Measurements from ENCODE around the gene AUTS2.
A peak's percentile ranks its signal among the peaks of the same experiment; 100 is the strongest.

Gene AUTS2

DNA sequence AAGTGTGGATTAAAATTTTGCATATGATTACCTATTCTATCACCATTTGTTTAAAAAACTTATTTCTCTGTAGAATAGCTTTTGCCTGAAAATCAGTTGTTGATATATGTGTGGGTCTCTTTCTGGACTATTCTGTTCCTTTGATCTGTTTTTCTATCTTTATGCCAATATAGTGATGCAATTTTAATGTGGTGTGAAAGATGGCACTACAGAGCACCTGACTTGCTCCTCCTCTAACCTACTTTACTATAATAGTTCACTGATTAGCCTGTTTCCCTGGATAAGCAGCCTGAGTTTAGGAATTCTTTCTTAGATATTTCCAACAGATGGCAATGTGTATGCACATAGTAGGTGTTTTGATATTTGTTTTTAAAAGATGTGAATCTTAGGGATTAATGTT lies 294.5 kb downstream of the AUTS2 start:
- TF ChIP-seq, protein P1, sequence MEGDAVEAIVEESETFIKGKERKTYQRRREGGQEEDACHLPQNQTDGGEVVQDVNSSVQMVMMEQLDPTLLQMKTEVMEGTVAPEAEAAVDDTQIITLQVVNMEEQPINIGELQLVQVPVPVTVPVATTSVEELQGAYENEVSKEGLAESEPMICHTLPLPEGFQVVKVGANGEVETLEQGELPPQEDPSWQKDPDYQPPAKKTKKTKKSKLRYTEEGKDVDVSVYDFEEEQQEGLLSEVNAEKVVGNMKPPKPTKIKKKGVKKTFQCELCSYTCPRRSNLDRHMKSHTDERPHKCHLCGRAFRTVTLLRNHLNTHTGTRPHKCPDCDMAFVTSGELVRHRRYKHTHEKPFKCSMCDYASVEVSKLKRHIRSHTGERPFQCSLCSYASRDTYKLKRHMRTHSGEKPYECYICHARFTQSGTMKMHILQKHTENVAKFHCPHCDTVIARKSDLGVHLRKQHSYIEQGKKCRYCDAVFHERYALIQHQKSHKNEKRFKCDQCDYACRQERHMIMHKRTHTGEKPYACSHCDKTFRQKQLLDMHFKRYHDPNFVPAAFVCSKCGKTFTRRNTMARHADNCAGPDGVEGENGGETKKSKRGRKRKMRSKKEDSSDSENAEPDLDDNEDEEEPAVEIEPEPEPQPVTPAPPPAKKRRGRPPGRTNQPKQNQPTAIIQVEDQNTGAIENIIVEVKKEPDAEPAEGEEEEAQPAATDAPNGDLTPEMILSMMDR (IDR thresholded peaks at IDR 0.05; ENCODE audit: low read depth, low read length, missing control alignments), result no peak
- DNase-seq (ENCODE audit: low read depth), result no peak
- no peak overlapping the region for H3K4me3 ChIP-seq (ENCODE audit: low read depth, low read length)

GRCh38 chr7:69893906-69894305 lies 295.6 kb downstream of the AUTS2 start:
- DNase-seq (ENCODE audit: low read depth), result no peak
- TF ChIP-seq, protein P1 (IDR thresholded peaks at IDR 0.05; ENCODE audit: low read depth, low read length, missing control alignments), result peak; percentile 55
- no peak overlapping the region for H3K4me3 ChIP-seq (ENCODE audit: low read depth, low read length)

DNA sequence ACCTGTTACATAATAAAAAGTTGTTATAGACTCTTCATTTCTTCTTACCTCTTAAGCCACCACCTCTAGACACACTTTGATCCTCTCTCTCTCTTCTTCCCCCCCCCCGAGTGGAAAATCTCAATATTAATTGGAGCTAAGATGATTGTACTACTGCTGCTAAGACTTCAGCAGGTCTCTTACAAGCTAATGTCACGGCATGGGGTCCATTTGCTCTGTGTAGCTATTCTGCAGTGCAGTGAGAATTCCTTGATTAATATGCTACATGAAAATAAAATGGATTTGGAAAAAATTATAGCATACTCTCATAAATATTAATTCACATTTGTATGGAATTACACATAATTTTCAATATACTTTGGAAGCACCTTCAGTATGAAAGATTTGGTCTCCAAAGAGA lies 297.2 kb downstream of the AUTS2 start:
- TF ChIP-seq, protein P1 (IDR thresholded peaks at IDR 0.05; ENCODE audit: low read depth, low read length, missing control alignments), result no peak
- H3K4me3 ChIP-seq (ENCODE audit: low read depth, low read length), result no peak overlapping the region
- no peak for DNase-seq (ENCODE audit: low read depth)

GRCh38 chr7:69896121-69896520 lies 297.8 kb downstream of the AUTS2 start:
- TF ChIP-seq, protein P1 (IDR thresholded peaks at IDR 0.05; ENCODE audit: low read depth, low read length, missing control alignments), result no peak
- DNase-seq (ENCODE audit: low read depth), result no peak
- H3K4me3 ChIP-seq (ENCODE audit: low read depth, low read length), result no peak overlapping the region

- TF ChIP-seq, protein P1 (IDR thresholded peaks at IDR 0.05; ENCODE audit: low read depth, low read length, missing control alignments), result no peak
- no peak overlapping the region for H3K4me3 ChIP-seq (ENCODE audit: low read depth, low read length)
- no peak for DNase-seq (ENCODE audit: low read depth)
These were observed 299.9 kb downstream of the AUTS2 start for GRCh38 chr7:69898189-69898588.

GRCh38 chr7:69903410-69903809 lies 305.1 kb downstream of the AUTS2 start:
- TF ChIP-seq, protein P1 (IDR thresholded peaks at IDR 0.05; ENCODE audit: low read depth, low read length, missing control alignments), result no peak
- no peak for DNase-seq (ENCODE audit: low read depth)
- no peak overlapping the region for H3K4me3 ChIP-seq (ENCODE audit: low read depth, low read length)

DNA sequence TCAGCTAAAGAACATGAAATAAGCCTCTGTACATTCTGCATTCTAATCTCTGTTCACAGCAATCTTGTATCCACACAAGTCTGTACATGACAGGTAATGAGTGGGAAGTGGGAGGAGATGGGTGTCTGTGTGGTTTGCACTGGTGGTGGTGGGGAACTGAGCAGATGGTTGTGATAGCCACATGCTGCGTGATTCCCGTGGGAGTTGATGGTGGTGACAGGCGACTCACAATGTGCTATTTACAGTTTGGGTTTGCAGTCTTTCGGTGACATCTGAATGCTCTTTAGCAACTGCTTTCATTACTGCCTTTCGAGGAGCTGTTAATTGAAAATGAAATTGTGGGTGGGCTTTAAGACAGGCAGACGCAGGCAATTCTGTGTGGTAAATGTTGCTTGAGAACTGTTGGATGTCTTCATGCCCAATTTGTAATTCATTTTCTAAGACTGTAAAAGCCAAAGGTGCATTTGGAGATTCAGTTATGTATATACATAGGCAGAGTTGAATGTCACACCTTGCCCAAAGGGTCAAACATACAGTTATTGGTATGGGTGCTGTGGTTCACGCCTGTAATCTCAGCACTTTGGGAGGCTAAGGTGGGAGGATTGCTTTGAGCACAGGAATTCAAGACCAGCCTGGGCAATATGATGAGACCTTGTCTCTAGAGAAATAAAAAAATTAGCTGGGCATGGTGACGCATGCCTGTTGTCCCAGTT lies 308.2 kb downstream of the AUTS2 start:
- H3K4me3 ChIP-seq (ENCODE audit: low read depth, low read length), result no peak overlapping the region
- TF ChIP-seq, protein P1 (IDR thresholded peaks at IDR 0.05; ENCODE audit: low read depth, low read length, missing control alignments), result no peak
- peak; percentile 75 for DNase-seq (ENCODE audit: low read depth)

All from GM12864 (cell line).